CD14-positive monocyte (primary cell): Measurements from ENCODE around the gene POU6F2. TPM values are rescaled to one million over a fixed set of nuclear protein-coding genes. Genes with fewer than 3 reads are reported as not detected.

Experiments
- DNase-seq, 3 donors: peaks; one replicate each; pipeline ENCODE4 v3.0.0-alpha.2; 2011 to 2022
- H2AFZ ChIP-seq: 2 replicates; pipeline ENCODE4 v1.6.0; 2012; ENCODE audit warnings: mild to moderate bottlenecking, low read depth, low read length, inconsistent platforms; ENCODE audit not compliant: insufficient read depth, poor library complexity, severe bottlenecking
- H3K27ac ChIP-seq, 2 donors: 1 replicate in 1 of 2; 2 replicates in 1 of 2; pipeline ENCODE4 v1.5.1; 2012 to 2013; ENCODE audit warnings: low read length in 2 of 2, control low read depth in 1 of 2, inconsistent platforms in 1 of 2, low read depth in 1 of 2, mild to moderate bottlenecking in 1 of 2
- H3K27me3 ChIP-seq, 2 donors: one replicate each; pipeline versions ENCODE4 v1.6.0 to v1.6.1; 2011 to 2013; ENCODE audit warnings: low read length in 2 of 2; ENCODE audit not compliant: control insufficient read depth in 2 of 2, insufficient read depth in 2 of 2
- H3K36me3 ChIP-seq, 2 donors: replicated peaks in 1 of 2; 1 replicate in 1 of 2; 2 replicates in 1 of 2; pipeline versions ENCODE4 v1.5.1 to v1.6.1; 2012 to 2013; ENCODE audit warnings: low read length in 2 of 2, control low read depth in 1 of 2, inconsistent platforms in 1 of 2, mild to moderate bottlenecking in 1 of 2; ENCODE audit not compliant: insufficient read depth in 2 of 2, control insufficient read depth in 1 of 2
- H3K4me1 ChIP-seq, 2 donors: 1 replicate in 1 of 2; 2 replicates in 1 of 2; pipeline versions ENCODE4 v1.5.1 to v1.6.1; 2012 to 2013; ENCODE audit warnings: low read length in 2 of 2, control low read depth in 1 of 2, inconsistent platforms in 1 of 2, mild to moderate bottlenecking in 1 of 2, moderate library complexity in 1 of 2; ENCODE audit not compliant: insufficient read depth in 2 of 2, control insufficient read depth in 1 of 2
- H3K4me2 ChIP-seq: replicated peaks from 2 replicates; pipeline ENCODE3; 2012; ENCODE audit warnings: low read length, moderate library complexity, mild to moderate bottlenecking; ENCODE audit not compliant: poor library complexity, severe bottlenecking; ENCODE audit errors: extremely low read depth
- H3K4me3 ChIP-seq, 3 experiments: fragments of 200-600 bp in 1 of 3; sonication (generic) in 1 of 3; replicated peaks in 1 of 3; 1 replicate in 2 of 3; 2 replicates in 1 of 3; pipeline ENCODE4 v1.5.1; 2011 to 2013; ENCODE audit warnings: low read length in 3 of 3, mild to moderate bottlenecking in 3 of 3, control low read depth in 2 of 3, low read depth in 2 of 3, inconsistent platforms in 1 of 3, moderate library complexity in 1 of 3
- H3K79me2 ChIP-seq: 2 replicates; pipeline ENCODE4 v1.6.0; 2012; ENCODE audit warnings: mild to moderate bottlenecking, control low read depth, inconsistent platforms, low read length, moderate library complexity; ENCODE audit not compliant: insufficient read depth
- H3K9ac ChIP-seq: 2 replicates; pipeline ENCODE4 v1.6.0; 2017; ENCODE audit warnings: low read length, mild to moderate bottlenecking; ENCODE audit not compliant: insufficient read depth, poor library complexity, severe bottlenecking
- H3K9me3 ChIP-seq, 2 donors: replicated peaks in 1 of 2; 1 replicate in 1 of 2; 2 replicates in 1 of 2; pipeline versions ENCODE4 v1.5.1 to v1.6.1; 2012 to 2013; ENCODE audit warnings: low read length in 2 of 2, control low read depth in 1 of 2; ENCODE audit not compliant: control insufficient read depth in 1 of 2, insufficient read depth in 1 of 2
- H4K20me1 ChIP-seq: 2 replicates; pipeline ENCODE4 v1.6.0; 2012; ENCODE audit warnings: mild to moderate bottlenecking, low read length, control low read depth, moderate library complexity; ENCODE audit not compliant: insufficient read depth
- H3K27ac Mint-ChIP-seq, 7 donors: one replicate each; pipeline ENCODE4 v1.8.0; 2020; ENCODE audit warnings: mild to moderate bottlenecking in 7 of 7, mixed read lengths in 7 of 7, moderate library complexity in 6 of 7, inconsistent platforms in 2 of 7
- H3K27me3 Mint-ChIP-seq, 3 donors: one replicate each; pipeline ENCODE4 v1.8.0; 2021 to 2022; ENCODE audit warnings: low read depth in 3 of 3, mild to moderate bottlenecking in 3 of 3, mixed read lengths in 3 of 3, moderate library complexity in 3 of 3, inconsistent platforms in 1 of 3
- H3K36me3 Mint-ChIP-seq, 2 donors: one replicate each; pipeline ENCODE4 v1.8.0; 2020; ENCODE audit warnings: mixed read lengths in 2 of 2, inconsistent platforms in 1 of 2, mild to moderate bottlenecking in 1 of 2
- H3K4me1 Mint-ChIP-seq: one replicate; pipeline ENCODE4 v1.8.0; 2020; ENCODE audit warnings: mild to moderate bottlenecking, mixed read lengths
- H3K4me3 Mint-ChIP-seq, 2 donors: one replicate each; pipeline ENCODE4 v1.8.0; 2020; ENCODE audit warnings: mild to moderate bottlenecking in 2 of 2, mixed read lengths in 2 of 2, moderate library complexity in 1 of 2
- H3K9me3 Mint-ChIP-seq, 7 donors: one replicate each; pipeline ENCODE4 v1.8.0; 2020 to 2022; ENCODE audit warnings: mixed read lengths in 7 of 7, mild to moderate bottlenecking in 6 of 7, moderate library complexity in 6 of 7, inconsistent platforms in 2 of 7
- WGBS: methylation state at CpG from one replicate; pipeline ENCODE4 v1.1.5; 2013; ENCODE audit warnings: missing lambda C conversion rate; ENCODE audit not compliant: insufficient coverage; 5-methylcytosine and 5-hydroxymethylcytosine counted together
- intact Hi-C, 2 donors: fragments of 100-400 bp; cut with micrococcal nuclease; formaldehyde crosslinking; loops; one replicate each; pipeline versions ENCODE4 v1.15.0 to v1.15.1; 2023
- polyA plus RNA-seq, 3 donors: library from polyadenylated mRNA; depleted of rRNA in 1 of 3; unstranded in 2 of 3; stranded (reverse) in 1 of 3; fragments of 300-500 nt in 2 of 3; fragments of >200 nt in 1 of 3; fragmentation: Illumina TruSeq in 2 of 3; gene quantifications; 1 replicate in 2 of 3; 2 replicates in 1 of 3; pipeline ENCODE4 v1.2.3, GENCODE V29; 2012 to 2021
- TF ChIP-seq, protein P1 (sequence below): fragments of 200-600 bp; IDR thresholded peaks from one replicate; pipeline ENCODE4 v1.8.0; 2022; ENCODE audit warnings: antibody characterized with exemption, mild to moderate bottlenecking

POU6F2 gene
- polyA plus RNA-seq, 3 donors, result not detected

DNA sequence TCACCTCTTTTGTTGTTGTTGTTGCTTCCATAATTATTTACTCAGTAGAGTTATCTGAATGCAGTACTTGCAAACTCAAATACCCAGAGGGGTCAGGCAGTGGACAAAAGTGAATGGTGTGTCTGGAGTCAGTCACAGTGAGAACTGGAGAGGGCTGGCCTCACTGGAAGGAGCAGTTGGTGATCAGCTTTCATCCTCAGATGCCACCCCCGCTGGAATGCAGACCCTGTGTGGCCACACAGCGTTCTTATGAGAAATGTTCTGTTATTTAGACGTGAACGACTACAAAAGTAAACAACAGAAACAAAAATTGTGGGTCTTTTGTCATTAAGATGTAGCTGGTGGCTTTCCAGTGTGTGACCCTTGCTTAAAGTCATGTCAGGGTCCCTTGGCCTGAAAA is 39.1 kb upstream of the POU6F2 start:
- Histone ChIP-seq H3K4me2 (no peak overlapping the region), H3K4me3 (no peak overlapping the region), H3K4me1 (no peaks in the 10 kb centered on the region), H3K79me2 (no peaks in the 10 kb centered on the region), H4K20me1 (no peaks in the 10 kb centered on the region), H3K27ac (no peak overlapping the region), H3K9me3 (no peaks in the 10 kb centered on the region), H3K27me3 (no peaks in the 10 kb centered on the region), H3K9ac (no peak overlapping the region), H3K36me3 (no peaks in the 10 kb centered on the region), H2AFZ (no peak overlapping the region)
- Mint-ChIP-seq H3K27me3 (peaks cover 0 to 4% (median 1%) of the 10 kb centered on the region in 3 donors), H3K36me3 (no peaks in the 10 kb centered on the region), H3K4me1 (no peaks in the 10 kb centered on the region), H3K9me3 (peaks cover 0 to 3% (median 0%) of the 10 kb centered on the region in 7 donors), H3K4me3 (no peak overlapping the region), H3K27ac (no peak overlapping the region)
- no peak for DNase-seq
- WGBS, result 100% methylated on average over 4 of the region's 4 CpGs
- TF ChIP-seq, protein P1, sequence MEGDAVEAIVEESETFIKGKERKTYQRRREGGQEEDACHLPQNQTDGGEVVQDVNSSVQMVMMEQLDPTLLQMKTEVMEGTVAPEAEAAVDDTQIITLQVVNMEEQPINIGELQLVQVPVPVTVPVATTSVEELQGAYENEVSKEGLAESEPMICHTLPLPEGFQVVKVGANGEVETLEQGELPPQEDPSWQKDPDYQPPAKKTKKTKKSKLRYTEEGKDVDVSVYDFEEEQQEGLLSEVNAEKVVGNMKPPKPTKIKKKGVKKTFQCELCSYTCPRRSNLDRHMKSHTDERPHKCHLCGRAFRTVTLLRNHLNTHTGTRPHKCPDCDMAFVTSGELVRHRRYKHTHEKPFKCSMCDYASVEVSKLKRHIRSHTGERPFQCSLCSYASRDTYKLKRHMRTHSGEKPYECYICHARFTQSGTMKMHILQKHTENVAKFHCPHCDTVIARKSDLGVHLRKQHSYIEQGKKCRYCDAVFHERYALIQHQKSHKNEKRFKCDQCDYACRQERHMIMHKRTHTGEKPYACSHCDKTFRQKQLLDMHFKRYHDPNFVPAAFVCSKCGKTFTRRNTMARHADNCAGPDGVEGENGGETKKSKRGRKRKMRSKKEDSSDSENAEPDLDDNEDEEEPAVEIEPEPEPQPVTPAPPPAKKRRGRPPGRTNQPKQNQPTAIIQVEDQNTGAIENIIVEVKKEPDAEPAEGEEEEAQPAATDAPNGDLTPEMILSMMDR, result no peak
- intact Hi-C loops, result no loop called here

DNA sequence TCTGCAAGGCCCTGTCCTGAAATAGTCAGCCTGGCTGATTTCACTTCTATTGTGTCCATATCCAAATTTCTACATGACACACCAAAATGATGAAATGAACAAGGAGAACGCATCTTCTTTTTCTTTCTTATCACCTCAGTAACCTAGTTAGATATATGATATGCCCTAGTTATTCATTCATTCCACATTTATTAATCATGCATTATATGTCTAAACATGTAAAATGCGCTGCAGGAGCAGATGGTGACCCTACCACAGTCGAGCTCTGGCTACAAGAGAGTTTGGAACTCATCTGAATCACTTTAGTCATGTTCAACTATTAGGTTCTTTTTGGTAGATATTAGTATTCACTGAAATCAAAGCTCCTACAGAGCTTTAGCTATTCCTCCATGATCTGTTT is 36.9 kb upstream of the POU6F2 start:
- H3K4me2 ChIP-seq, result no peak overlapping the region
- Mint-ChIP-seq H3K27me3 (peaks cover 0 to 4% (median 2%) of the 10 kb centered on the region in 3 donors), H3K9me3 (peaks cover 0 to 4% (median 2%) of the 10 kb centered on the region in 7 donors), H3K4me3 (no peak overlapping the region), H3K36me3 (no peaks in the 10 kb centered on the region), H3K27ac (no peak overlapping the region), H3K4me1 (no peaks in the 10 kb centered on the region)
- H3K27me3 ChIP-seq, result no peaks in the 10 kb centered on the region
- H3K9me3 ChIP-seq, result no peaks in the 10 kb centered on the region
- H4K20me1 ChIP-seq, result no peaks in the 10 kb centered on the region
- H2AFZ ChIP-seq, result no peak overlapping the region
- H3K36me3 ChIP-seq, result no peaks in the 10 kb centered on the region
- TF ChIP-seq, protein P1, result no peak
- no peak for DNase-seq
- WGBS, result no CpG with 5 or more reads among the region's 3 CpGs
- no peak overlapping the region for H3K4me3 ChIP-seq
- no peak overlapping the region for H3K9ac ChIP-seq
- no peaks in the 10 kb centered on the region for H3K79me2 ChIP-seq
- no peaks in the 10 kb centered on the region for H3K4me1 ChIP-seq
- no peak overlapping the region for H3K27ac ChIP-seq
- intact Hi-C loops, result no loop called here
